Activated B cell treated with CpG ODN at 0.5 μM for 24 hours (primary cell): ENCODE results near the gene DSCAML1. TPM values are rescaled to one million over a fixed set of nuclear protein-coding genes. Genes with fewer than 3 reads are reported as not detected.
"Not testable (repeated sequence)": the region's sequence is repeated elsewhere in the genome, so short reads cannot be mapped to it uniquely, and the experiment has no call there.

ENCODE experiments used
- ATAC-seq: fragments of 200-7000 bp; cut with Tn5 transposase; one replicate; pipeline ENCODE4 v1.10.0; 2021; ENCODE audit warnings: low read depth, mild to moderate bottlenecking, moderate library complexity
- CTCF ChIA-PET: fragments of 350-600 bp; sonication (Branson Sonifier 250); formaldehyde crosslinking; loops from one replicate; lab custom pipeline; 2021; ENCODE audit warnings: antibody characterized with exemption; lab: Charles Lee
- POLR2A ChIA-PET: fragments of 350-600 bp; sonication (Branson Sonifier 250); formaldehyde crosslinking; loops from one replicate; lab custom pipeline; 2021; ENCODE audit warnings: antibody characterized with exemption; lab: Charles Lee
- DNase-seq: peaks from one replicate; pipeline ENCODE4 v3.0.0; 2022
- H3K27ac Mint-ChIP-seq: one replicate; pipeline ENCODE4 v1.8.0; 2020; ENCODE audit warnings: mixed read lengths
- H3K27me3 Mint-ChIP-seq: one replicate; pipeline ENCODE4 v1.8.0; 2021; ENCODE audit warnings: mixed read lengths
- H3K36me3 Mint-ChIP-seq: one replicate; pipeline ENCODE4 v1.8.0; 2021; ENCODE audit warnings: low read depth, mixed read lengths
- H3K4me1 Mint-ChIP-seq: one replicate; pipeline ENCODE4 v1.8.0; 2021; ENCODE audit warnings: mixed read lengths
- H3K4me3 Mint-ChIP-seq: one replicate; pipeline ENCODE4 v1.8.0; 2020; ENCODE audit warnings: mild to moderate bottlenecking, mixed read lengths
- H3K9me3 Mint-ChIP-seq: one replicate; pipeline ENCODE4 v1.8.0; 2020; ENCODE audit warnings: mixed read lengths
- CTCF ChIP-seq: fragments of 200-600 bp; IDR thresholded peaks from one replicate; pipeline ENCODE4 v1.8.0; 2022; ENCODE audit warnings: antibody characterized with exemption, mild to moderate bottlenecking
- intact Hi-C: fragments of 100-400 bp; cut with micrococcal nuclease; formaldehyde crosslinking; loops from one replicate; pipeline ENCODE4 v1.15.1; 2024
- total RNA-seq: library from RNA; stranded (reverse); gene quantifications from 2 replicates; pipeline ENCODE4 v1.2.3, GENCODE V29; 2022

DSCAML1 gene
- total RNA-seq, 1 donor from 2014 or later: 3.6 TPM

GRCh38 chr11:117814204-117814765 is 17.3 kb upstream of the DSCAML1 start:
- intact Hi-C loops: loop anchor here (2.0 kb wide), 2 partner anchors 137 to 581 kb away; partner anchors contain the start of genes PCSK7 and RNF214
- CTCF ChIA-PET: interaction anchor here (1.6 to 11.0 kb wide), 7 partner anchors 9 to 239 kb away, joined by 5 to 265 read pairs (median 10); no protein-coding TSS in a partner anchor
- Mint-ChIP-seq H3K27me3 (peaks cover 2% of the 10 kb centered on the region), H3K9me3 (no peaks in the 10 kb centered on the region), H3K4me1 (peaks cover 73% of the 10 kb centered on the region), H3K36me3 (no peaks in the 10 kb centered on the region), H3K4me3 (peak overlapping the region; percentile 79), H3K27ac (peak overlapping the region; percentile 97)
- POLR2A ChIA-PET: interaction anchor here (0.8 to 6.6 kb wide), 21 partner anchors 10 to 583 kb away, joined by 3 to 132 read pairs (median 10); partner anchors contain the start of genes FXYD2, IL10RA, PCSK7 and RNF214
- ATAC-seq: no peak
- no peak for TF ChIP-seq CTCF
- DNase-seq: no peak

GRCh38 chr11:117810056-117810451 is 13.0 kb upstream of the DSCAML1 start:
- POLR2A ChIA-PET: interaction anchor here (1.6 kb wide), 1 partner anchor 243 kb away, joined by 8 read pairs; no protein-coding TSS in a partner anchor
- H3K27me3 Mint-ChIP-seq, intact Hi-C loops, H3K4me3 Mint-ChIP-seq, ATAC-seq, DNase-seq, H3K36me3 Mint-ChIP-seq, H3K9me3 Mint-ChIP-seq: not testable (repeated sequence)
- Mint-ChIP-seq H3K4me1 (peaks cover 38% of the 10 kb centered on the region), H3K27ac (peak overlapping the region; percentile 3)
- CTCF ChIA-PET: interaction anchor here (0.9 to 9.4 kb wide), 4 partner anchors 10 to 244 kb away, joined by 3 to 265 read pairs (median 102); partner anchors contain the start of gene FXYD2

- peak; percentile 29 for DNase-seq
- TF ChIP-seq CTCF: no peak
- POLR2A ChIA-PET: interaction anchor here (0.9 to 3.3 kb wide), 6 partner anchors 8 to 244 kb away, joined by 3 to 63 read pairs (median 4); no protein-coding TSS in a partner anchor
- Mint-ChIP-seq H3K4me1 (peaks cover 32% of the 10 kb centered on the region), H3K27me3 (peaks cover 5% of the 10 kb centered on the region), H3K27ac (peak overlapping the region; percentile 3), H3K9me3 (no peaks in the 10 kb centered on the region), H3K36me3 (no peaks in the 10 kb centered on the region), H3K4me3 (no peak overlapping the region)
- peak; percentile 66 for ATAC-seq
- CTCF ChIA-PET: interaction anchor here (0.9 to 9.4 kb wide), 12 partner anchors 10 to 387 kb away, joined by 3 to 265 read pairs (median 6); partner anchors contain the start of gene FXYD2
- intact Hi-C loops: no loop called here
Observed at GRCh38 chr11:117809236-117810055, 12.4 kb upstream of the DSCAML1 start.

GRCh38 chr11:117808784-117809183 is 11.8 kb upstream of the DSCAML1 start:
- CTCF ChIA-PET: interaction anchor here (0.9 to 9.4 kb wide), 16 partner anchors 11 to 386 kb away, joined by 3 to 265 read pairs (median 7); partner anchors contain the start of genes FXYD2 and IL10RA
- peaks cover 5% of the 10 kb centered on the region for H3K27me3 Mint-ChIP-seq
- TF ChIP-seq CTCF: no peak
- intact Hi-C loops: no loop called here
- ATAC-seq: no peak
- DNase-seq: no peak
- H3K4me3 Mint-ChIP-seq: no peak overlapping the region
- H3K4me1 Mint-ChIP-seq: peaks cover 25% of the 10 kb centered on the region
- POLR2A ChIA-PET: interaction anchor here (0.9 to 3.3 kb wide), 8 partner anchors 9 to 244 kb away, joined by 3 to 63 read pairs (median 6); no protein-coding TSS in a partner anchor
- H3K36me3 Mint-ChIP-seq: no peaks in the 10 kb centered on the region
- H3K27ac Mint-ChIP-seq: peak overlapping the region; percentile 3
- no peaks in the 10 kb centered on the region for H3K9me3 Mint-ChIP-seq
